Left ventricle myocardium inferior (tissue), 1 donor: ENCODE results near the gene CASQ2. TPM values are rescaled to one million over a fixed set of nuclear protein-coding genes. Genes with fewer than 3 reads are reported as not detected.

Experiments
- DNase-seq: peaks from one replicate; pipeline ENCODE4 v3.0.0-alpha.2; 2020
- H3K27ac ChIP-seq: fragments of 200-600 bp; replicated peaks from 2 replicates; pipeline ENCODE4 v1.8.0; 2021
- H3K27me3 ChIP-seq: fragments of 200-600 bp; 2 replicates; pipeline ENCODE4 v1.8.0; 2021; ENCODE audit warnings: low read depth
- H3K36me3 ChIP-seq: fragments of 200-600 bp; 2 replicates; pipeline ENCODE4 v1.8.0; 2021
- H3K4me1 ChIP-seq: fragments of 200-600 bp; 2 replicates; pipeline ENCODE4 v1.8.0; 2021
- H3K4me3 ChIP-seq: fragments of 200-600 bp; 2 replicates; pipeline ENCODE4 v1.8.0; 2021; ENCODE audit warnings: mild to moderate bottlenecking, moderate library complexity
- H3K9me3 ChIP-seq: fragments of 200-600 bp; replicated peaks from 2 replicates; pipeline ENCODE4 v1.8.0; 2021
- intact Hi-C: fragments of 100-400 bp; cut with micrococcal nuclease; formaldehyde crosslinking; loops from one replicate; pipeline ENCODE4 v1.11.0; 2022
- total RNA-seq: library from RNA; stranded (reverse); fragmentation: NEBNext Ultra II Directional; extraction: Animal tissue kit (Norgen Biotek cat#: 25700); gene quantifications from one replicate; pipeline ENCODE4 v1.2.1, GENCODE V29; 2021
- TF ChIP-seq, protein P1 (sequence below): fragments of 200-600 bp; IDR thresholded peaks from 2 replicates; pipeline ENCODE4 v1.8.0; 2021; ENCODE audit warnings: antibody characterized with exemption, mild to moderate bottlenecking, borderline replicate concordance
- donor health status: DM: no; HTN: yes; CAD: no; lungs with severe emphysema.

The CASQ2 gene
- total RNA-seq, 1 donor from 2014 or later, result 1,110 TPM

DNA sequence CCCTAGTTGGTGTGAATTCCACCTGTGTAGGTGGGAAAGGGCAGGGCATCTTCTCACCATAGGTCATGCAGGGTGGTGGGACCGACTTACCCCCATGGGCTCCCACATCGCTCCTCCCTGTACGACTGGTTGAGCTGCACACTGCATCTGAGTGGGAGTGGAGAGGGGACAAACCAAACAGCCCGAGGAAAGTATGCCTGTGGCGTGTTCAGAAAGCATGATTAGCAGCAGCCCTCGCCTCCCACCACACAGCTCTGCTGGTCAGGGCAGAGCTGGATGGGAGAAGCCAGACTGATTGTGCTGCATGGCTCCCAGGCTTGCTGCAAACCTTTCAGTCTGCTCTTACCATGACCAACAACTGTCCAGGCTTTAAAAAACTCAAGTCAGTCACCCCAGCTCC is 102.3 kb downstream of the CASQ2 start:
- TF ChIP-seq, protein P1, sequence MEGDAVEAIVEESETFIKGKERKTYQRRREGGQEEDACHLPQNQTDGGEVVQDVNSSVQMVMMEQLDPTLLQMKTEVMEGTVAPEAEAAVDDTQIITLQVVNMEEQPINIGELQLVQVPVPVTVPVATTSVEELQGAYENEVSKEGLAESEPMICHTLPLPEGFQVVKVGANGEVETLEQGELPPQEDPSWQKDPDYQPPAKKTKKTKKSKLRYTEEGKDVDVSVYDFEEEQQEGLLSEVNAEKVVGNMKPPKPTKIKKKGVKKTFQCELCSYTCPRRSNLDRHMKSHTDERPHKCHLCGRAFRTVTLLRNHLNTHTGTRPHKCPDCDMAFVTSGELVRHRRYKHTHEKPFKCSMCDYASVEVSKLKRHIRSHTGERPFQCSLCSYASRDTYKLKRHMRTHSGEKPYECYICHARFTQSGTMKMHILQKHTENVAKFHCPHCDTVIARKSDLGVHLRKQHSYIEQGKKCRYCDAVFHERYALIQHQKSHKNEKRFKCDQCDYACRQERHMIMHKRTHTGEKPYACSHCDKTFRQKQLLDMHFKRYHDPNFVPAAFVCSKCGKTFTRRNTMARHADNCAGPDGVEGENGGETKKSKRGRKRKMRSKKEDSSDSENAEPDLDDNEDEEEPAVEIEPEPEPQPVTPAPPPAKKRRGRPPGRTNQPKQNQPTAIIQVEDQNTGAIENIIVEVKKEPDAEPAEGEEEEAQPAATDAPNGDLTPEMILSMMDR, result no peak
- Histone ChIP-seq H3K36me3 (peaks cover 46% of the 10 kb centered on the region), H3K27ac (peak overlapping the region; percentile 80), H3K27me3 (no peaks in the 10 kb centered on the region), H3K4me1 (peaks cover 60% of the 10 kb centered on the region), H3K9me3 (no peaks in the 10 kb centered on the region), H3K4me3 (no peak overlapping the region)
- intact Hi-C loops, result no loop called here
- DNase-seq, result no peak

DNA sequence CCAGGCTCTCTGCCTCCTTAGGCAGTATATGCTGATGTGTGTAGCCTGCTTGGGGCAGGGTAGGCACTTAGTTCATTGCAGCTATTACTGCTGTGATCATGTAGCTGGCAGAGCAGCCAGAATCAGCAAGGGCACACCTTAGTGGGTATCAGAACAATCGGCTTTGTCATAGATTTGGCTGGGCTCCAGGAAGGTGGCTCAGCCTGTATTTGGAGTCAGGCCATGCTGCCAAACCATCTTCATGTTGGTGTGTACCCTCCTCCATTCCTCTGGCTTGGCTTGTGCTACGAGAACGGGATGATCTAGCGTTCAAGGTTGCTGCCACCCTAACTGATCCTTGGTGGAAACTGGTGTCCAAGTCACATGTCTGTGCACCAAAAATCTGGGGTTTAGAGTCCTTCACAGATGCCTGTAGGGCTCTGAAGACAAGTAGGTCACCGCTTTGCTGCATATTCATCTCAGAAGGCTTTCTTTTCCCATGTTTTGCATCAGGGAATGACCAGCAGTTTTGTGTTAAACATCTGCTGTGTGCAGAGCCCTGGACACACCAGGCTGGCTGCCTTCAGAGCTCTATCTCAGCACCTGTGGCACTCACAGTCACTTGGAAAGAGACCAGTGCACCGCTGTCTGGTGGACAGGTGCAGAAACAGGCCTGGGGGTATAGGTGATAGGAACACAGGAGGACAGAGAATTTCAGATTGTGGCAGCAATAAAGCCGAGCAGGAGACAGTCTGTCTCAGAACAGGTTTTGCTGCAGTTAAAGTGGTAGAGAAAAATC is 103.0 kb downstream of the CASQ2 start:
- no peak for DNase-seq
- Histone ChIP-seq H3K27me3 (no peaks in the 10 kb centered on the region), H3K4me3 (no peak overlapping the region), H3K4me1 (peaks cover 54% of the 10 kb centered on the region), H3K27ac (peak overlapping the region; percentile 80), H3K9me3 (no peaks in the 10 kb centered on the region), H3K36me3 (peaks cover 51% of the 10 kb centered on the region)
- intact Hi-C loops, result no loop called here
- TF ChIP-seq, protein P1, result no peak

DNA sequence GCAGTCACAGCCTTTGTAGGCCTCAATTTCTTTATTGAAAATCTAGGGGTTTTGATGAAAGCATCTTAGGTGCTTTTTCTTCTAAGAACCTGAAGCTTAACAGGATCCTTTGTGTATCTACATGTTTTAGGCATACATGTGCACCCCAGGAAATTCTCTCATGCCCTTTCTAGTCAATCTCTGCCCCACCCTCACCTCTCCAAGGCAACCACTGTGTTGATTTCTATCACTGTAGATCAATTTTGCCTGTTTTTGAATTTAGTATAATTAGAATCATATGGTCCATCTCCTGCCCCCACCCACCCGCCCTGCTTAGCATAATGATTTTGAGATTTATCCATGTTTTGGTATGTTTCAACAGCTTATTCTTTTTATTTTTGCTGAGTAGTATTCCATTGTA is 107.4 kb downstream of the CASQ2 start:
- no peak for DNase-seq
- intact Hi-C loops, result no loop called here

DNA sequence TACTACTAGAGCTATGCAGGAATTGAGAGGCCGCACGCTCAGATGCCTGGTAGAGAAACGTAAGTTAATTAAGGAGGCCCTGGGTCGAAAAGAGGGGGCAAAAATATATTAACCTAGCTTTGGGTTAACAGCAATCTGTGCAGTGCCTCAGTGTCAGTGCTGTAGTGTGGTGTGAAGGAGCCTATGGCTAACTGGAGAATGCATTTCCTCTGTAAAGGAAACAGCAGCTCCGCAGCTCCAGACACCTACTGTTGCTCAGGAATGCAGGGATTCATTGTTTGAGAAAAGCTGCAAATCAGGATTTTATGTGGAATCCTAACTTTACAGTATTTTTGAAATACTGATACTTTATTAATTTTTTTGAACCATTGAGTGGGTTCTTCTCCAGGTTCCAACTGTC is 108.4 kb downstream of the CASQ2 start:
- Histone ChIP-seq H3K4me1 (peaks cover 35% of the 10 kb centered on the region), H3K36me3 (peaks cover 31% of the 10 kb centered on the region), H3K4me3 (no peak overlapping the region), H3K27me3 (no peaks in the 10 kb centered on the region), H3K9me3 (no peaks in the 10 kb centered on the region), H3K27ac (no peak overlapping the region)
- intact Hi-C loops, result no loop called here
- DNase-seq, result no peak
- TF ChIP-seq, protein P1, result no peak

More for the DNA sequence above, 107.4 kb downstream of the CASQ2 start:
- no peak overlapping the region for H3K27ac ChIP-seq
- no peak overlapping the region for H3K4me3 ChIP-seq
- no peaks in the 10 kb centered on the region for H3K27me3 ChIP-seq
- H3K36me3 ChIP-seq, result peaks cover 36% of the 10 kb centered on the region
- TF ChIP-seq, protein P1, result no peak
- H3K4me1 ChIP-seq, result peaks cover 35% of the 10 kb centered on the region
- H3K9me3 ChIP-seq, result no peaks in the 10 kb centered on the region

DNA sequence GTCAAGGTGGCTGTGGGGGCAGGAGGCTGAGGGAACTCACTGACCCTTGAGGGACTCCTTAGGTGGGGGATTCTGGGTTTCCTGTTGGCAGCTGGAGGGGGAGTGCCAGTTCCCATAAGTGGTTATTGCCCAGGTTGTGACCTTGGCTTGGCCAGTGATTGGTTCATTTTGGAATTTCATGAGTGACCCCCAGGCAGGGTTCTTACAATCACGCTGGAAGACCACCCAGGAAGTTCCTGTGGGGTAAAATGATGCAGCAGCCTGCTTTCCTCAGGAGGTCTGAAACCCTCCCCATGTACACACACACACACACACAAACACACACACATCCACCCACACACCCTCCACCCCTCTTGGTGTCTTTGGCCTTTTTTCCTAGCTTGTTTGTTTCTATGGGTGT is 109.9 kb downstream of the CASQ2 start:
- DNase-seq, result no peak
- Histone ChIP-seq H3K36me3 (peaks cover 16% of the 10 kb centered on the region), H3K27me3 (no peaks in the 10 kb centered on the region), H3K4me1 (peaks cover 46% of the 10 kb centered on the region), H3K9me3 (no peaks in the 10 kb centered on the region), H3K4me3 (no peak overlapping the region), H3K27ac (no peak overlapping the region)
- TF ChIP-seq, protein P1, result no peak
- intact Hi-C loops, result no loop called here
